GM12865 (cell line): ENCODE measurements around the gene UBE2F.
A peak's percentile ranks its signal among the peaks of the same experiment; 100 is the strongest.

Experiments
- DNase-seq: peaks from one replicate; pipeline ENCODE4 v3.0.0; 2010; ENCODE audit warnings: low read depth
- H3K4me3 ChIP-seq: 2 replicates; pipeline ENCODE4 v1.5.1; 2011; ENCODE audit warnings: mild to moderate bottlenecking, low read depth, low read length, control low read depth
- TF ChIP-seq, protein P1 (sequence below): IDR thresholded peaks from 2 replicates; pipeline ENCODE4 v1.5.1; 2011; ENCODE audit warnings: low read length, control low read depth, low read depth, inconsistent platforms; ENCODE audit not compliant: insufficient read depth; ENCODE audit errors: missing control alignments

UBE2F gene

DNA sequence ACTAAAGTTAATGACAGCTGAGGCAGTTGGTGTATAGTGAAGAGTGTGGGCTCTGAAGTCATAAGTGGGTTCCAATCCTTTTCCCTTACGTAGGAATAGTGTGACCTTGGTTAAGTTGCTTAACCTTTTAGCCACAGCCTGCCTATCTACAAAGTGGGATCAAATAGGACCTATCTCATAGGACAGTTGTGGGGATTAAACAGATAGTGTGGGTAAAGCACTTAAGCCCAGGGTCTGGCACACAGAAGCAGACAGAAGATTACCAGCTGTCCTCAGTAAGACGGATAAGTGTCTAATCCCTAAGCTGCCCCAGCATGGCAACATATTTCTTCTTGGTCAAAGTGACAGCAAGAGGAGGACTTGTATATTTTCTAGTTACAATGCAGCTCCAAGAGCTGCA is 28.2 kb downstream of the UBE2F start:
- no peak for DNase-seq
- H3K4me3 ChIP-seq, result no peak overlapping the region
- TF ChIP-seq, protein P1, sequence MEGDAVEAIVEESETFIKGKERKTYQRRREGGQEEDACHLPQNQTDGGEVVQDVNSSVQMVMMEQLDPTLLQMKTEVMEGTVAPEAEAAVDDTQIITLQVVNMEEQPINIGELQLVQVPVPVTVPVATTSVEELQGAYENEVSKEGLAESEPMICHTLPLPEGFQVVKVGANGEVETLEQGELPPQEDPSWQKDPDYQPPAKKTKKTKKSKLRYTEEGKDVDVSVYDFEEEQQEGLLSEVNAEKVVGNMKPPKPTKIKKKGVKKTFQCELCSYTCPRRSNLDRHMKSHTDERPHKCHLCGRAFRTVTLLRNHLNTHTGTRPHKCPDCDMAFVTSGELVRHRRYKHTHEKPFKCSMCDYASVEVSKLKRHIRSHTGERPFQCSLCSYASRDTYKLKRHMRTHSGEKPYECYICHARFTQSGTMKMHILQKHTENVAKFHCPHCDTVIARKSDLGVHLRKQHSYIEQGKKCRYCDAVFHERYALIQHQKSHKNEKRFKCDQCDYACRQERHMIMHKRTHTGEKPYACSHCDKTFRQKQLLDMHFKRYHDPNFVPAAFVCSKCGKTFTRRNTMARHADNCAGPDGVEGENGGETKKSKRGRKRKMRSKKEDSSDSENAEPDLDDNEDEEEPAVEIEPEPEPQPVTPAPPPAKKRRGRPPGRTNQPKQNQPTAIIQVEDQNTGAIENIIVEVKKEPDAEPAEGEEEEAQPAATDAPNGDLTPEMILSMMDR, result no peak

DNA sequence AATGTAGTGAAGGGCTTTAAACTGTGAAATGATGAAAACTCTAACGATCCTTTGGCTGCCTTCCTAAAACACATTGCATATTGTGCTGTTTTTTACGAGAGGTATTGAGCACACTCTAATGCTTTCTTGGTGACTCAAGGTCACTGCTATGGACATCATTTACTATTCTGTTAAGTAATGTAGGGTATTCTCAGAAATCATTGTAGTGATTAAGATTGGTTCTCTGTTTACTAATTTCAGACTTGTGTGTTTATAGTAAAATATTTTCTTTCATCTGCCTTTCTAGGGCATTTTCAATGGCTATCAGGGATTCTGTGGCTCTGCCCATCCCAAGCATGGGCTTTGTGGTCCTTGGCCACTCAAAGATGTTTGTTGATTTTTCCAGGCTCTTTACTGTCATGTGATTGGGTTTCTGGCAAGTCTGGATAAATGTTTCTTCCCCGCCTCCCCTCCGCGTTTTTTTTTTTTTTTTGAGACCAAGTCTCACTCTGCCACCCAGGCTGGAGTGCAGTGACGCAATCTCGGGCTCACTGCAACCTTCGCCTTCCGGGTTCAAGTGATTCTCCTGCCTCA is 29.3 kb downstream of the UBE2F start:
- TF ChIP-seq, protein P1, result no peak
- H3K4me3 ChIP-seq, result no peak overlapping the region
- DNase-seq, result no peak

DNA sequence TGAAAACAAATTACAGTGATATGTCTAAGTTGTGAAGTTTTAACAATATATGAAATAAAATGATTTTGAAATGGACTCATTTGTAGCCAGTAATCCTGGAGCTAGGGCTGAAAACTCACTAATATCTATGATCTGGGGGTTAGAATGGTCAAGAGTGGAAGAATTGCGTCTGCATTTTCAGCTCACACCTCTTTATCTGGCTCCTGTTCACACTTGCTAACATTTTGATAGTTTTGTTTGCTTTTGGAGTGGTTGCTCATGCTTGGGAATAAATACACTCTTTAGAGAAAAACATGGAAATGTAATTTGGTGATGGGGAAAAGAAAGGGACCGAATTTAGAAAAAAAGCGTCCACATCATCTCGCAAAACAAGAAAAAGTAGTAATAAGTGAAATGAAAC is 30.7 kb downstream of the UBE2F start:
- H3K4me3 ChIP-seq, result no peak overlapping the region
- no peak for DNase-seq
- TF ChIP-seq, protein P1, result no peak

DNA sequence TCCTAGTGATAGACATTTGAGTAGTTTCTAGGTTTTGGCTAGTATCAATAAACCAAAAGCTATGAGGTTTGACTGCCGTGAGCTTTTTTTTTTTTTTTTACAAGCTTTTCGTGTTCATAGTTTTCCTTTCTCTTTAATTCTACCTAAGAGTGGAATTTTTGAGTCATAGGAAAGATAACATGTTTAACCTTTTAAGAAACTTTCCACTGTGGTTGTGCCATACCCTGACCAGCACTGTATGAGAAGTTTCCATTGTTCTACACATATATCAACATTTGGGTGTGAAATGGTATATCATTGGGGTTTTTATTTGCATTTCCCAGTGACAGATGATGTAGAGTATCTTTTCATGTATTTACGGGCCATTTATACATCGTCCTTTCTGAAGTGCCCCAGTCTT is 31.7 kb downstream of the UBE2F start:
- H3K4me3 ChIP-seq, result peak overlapping the region; percentile 35
- peak; percentile 83 for DNase-seq
- TF ChIP-seq, protein P1, result no peak

DNA sequence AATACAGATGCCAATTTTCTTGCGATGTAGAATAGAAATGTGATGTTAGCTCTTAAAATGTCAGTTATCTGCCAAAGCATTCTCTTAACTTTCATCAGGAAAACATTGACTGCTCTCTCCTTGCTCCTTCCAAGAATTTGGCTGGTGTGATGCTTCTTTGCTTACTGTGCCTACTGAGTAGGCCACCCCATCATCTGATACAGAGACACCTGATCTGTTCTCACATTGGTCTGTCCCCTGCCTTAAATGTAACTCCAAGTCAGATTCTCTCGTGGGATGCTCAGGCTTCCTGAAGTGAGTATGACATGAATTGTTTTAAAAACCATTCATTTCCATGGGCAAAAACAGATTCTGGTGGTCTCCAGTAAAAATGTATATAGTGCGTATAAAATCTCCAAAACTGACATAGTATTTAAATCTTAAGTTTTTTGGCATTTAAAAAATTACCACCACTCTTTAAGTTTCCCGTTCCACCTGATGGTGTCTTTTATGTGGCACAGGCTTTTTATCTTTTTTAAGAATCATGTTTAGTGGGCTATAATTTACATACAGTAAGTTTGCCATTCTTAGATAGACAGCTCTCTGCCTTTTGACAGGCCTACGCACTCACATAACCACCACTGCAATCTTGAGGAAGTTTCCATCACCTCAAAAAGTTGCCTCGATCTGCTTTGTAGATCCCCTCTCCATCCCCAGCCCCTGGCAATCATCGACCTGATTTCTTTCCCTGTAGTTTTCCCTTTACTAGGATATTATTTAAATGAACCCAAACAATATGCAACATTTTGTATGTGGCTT is 36.6 kb downstream of the UBE2F start:
- DNase-seq, result no peak
- H3K4me3 ChIP-seq, result no peak overlapping the region
- TF ChIP-seq, protein P1, result no peak

DNA sequence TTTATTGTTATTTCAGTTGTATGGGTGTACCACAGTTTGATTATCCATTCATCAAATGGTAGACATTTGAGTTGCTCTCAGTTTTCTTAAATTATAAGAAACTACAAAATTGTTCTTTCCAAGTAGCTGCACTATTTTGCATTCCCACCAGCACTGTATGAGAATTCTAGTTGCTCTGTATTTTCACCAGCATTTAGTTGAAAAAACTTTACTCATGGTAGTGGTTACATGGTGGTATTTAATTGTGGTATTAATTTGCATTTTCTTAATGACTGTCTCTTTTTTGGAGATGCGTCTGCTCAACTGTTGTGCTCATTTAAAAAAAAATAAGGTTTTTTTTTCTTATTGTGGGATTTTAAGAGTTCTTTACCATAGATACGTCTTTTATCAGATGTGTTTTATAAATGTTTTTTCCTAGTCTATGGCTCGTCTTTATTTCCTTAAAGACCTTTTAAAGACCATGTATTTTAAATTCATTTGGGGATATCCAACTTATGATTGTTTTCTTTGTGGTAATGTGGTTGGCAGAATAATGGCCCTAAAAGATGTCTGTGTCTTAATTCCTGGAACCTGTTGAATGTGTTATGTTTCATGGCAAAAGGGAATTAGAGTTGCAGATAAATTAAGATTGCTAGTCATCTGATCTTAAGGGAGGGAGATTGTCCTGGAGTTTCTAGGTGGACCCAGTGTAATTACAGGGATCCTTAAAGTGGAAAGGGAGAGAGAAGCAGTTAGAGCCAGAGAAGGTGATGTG is 37.4 kb downstream of the UBE2F start:
- H3K4me3 ChIP-seq, result no peak overlapping the region
- TF ChIP-seq, protein P1, result no peak
- DNase-seq, result no peak
